SKM-1 (cell line): Measurements from ENCODE around the gene WRAP53.
"Not testable (repeated sequence)": the region's sequence is repeated elsewhere in the genome, so short reads cannot be mapped to it uniquely, and the experiment has no call there.

ENCODE experiments used
- DNase-seq: peaks from one replicate; lab custom pipeline; 2025; ENCODE audit not compliant: unreplicated experiment; lab: John Stamatoyannopoulos, UW

WRAP53 gene

DNA sequence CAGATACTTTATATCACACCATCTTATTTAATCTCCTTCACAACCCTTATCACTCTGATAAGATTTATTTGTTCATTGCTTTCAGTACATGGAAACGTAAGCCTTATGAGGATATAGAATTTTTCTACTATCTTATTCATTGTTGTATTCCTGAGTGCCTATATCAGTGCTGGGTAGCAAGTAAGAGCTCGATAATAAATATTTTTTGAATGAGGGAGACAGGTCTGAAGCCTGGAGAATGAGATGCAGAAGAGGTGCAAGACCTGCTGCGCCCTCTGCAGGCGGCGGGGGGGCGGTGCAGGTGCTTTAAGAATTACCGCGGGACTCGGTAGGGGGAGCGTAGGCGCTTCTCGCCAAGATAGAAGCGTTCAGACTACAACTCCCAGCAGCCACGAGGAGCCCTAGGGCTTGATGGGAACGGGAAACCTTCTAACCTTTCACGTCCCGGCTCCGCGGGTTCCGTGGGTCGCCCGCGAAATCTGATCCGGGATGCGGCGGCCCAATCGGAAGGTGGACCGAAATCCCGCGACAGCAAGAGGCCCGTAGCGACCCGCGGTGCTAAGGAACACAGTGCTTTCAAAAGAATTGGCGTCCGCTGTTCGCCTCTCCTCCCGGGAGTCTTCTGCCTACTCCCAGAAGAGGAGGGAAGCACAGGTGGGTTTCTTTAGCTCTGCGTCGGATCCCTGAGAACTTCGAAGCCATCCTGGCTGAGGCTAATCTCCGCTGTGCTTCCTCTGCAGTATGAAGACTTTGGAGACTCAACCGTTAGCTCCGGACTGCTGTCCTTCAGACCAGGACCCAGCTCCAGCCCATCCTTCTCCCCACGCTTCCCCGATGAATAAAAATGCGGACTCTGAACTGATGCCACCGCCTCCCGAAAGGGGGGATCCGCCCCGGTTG is at the start of gene WRAP53:
WRAP53 (plus strand) TSS at position 570 of the 900 bp plus-strand sequence; CDS start at position 742, 172 bp downstream.
- peak; percentile 64 for DNase-seq

DNA sequence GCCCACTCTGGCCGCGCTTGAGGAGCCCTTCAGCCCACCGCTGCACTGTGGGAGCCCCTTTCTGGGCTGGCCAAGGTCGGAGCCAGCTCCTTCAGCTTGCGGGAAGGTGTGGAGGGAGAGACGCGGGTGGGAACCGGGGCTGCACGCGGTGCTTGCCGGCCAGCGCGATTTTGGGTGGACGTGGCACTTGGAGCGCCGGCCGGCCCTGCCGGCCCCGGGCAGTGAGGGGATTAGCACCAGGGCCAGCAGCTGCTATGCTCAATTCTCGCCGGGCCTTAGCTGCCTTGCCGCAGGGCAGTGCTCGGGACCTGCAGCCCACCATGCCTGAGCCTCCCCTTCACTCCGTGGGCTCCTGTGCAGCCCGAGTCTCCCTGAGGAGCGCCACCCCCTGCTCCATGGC is 47.5 kb upstream of the WRAP53 start:
- no peak for DNase-seq

DNA sequence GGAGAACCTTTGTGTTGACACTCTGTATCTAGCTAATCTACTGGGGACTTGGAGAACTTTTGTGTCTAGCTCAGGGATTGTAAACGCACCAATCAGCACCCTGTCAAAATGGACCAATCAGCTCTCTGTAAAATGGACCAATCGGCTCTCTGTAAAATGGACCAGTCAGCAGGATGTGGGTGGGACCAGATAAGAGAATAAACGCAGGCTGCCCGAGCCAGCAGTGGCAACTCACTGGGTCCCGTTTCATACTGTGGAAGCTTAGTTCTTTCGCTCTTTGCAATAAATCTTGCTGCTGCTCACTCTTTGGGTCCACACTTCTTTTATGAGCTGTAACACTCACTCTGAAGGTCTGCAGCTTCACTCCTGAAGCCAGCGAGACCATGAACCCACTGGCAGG is 46.6 kb upstream of the WRAP53 start:
- not testable (repeated sequence) for DNase-seq

DNA sequence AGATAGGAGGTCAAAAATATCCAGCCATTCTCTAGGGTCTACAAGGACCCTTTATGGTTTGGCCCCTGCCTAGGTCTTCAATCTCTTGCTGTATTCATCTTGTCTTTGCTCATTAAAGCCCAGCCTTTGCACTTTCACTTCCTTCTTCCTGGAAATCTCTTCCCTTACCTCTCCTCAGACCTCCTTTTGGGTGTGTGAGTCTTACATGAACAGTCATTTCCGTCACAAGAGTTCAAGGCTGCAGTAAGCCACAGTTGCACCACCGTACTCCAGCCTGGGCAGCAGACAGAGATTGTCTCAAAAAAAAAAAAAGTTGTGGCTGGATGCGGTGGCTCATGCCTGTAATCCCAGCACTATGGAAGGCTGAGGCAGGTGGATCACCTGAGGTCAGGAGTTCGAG is 43.5 kb upstream of the WRAP53 start:
- DNase-seq = no peak

DNA sequence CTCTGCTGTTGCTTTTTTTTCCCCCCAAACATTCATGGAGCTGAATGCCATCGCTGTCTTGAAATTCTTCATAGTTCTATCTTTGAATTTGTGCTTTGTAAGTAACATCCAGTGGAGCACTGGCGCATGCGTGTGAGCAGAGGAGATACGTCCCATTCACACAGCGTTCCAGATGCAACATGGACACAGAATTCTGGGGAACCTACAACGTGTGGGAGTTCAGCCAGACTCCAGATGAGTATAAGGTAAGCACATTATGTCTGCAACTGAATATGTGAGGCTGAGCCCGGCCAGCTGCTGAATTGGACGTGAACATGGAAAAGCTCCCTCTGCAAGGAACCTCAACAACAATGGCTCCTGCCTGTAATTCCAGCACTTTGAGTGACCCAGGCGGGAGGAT is 41.8 kb upstream of the WRAP53 start:
- DNase-seq = no peak

DNA sequence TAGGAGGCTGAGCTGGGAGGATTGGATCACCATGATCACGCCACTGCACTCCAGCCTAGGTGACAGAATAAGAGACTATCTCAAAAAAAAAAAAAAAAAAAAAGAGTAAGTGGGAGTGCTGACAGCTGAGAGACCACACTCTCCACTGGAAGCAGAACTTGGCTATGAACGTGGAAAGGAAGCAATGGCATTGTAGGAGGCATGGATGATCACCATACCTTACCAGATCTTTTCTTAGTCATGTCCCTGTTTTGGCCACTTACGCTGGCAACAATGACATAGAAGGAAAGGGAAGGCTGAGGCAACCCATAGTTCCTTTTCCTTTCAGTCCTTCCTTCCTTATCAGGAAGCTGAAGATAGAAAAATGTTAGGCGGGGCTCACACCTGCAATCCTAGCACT is 41.3 kb upstream of the WRAP53 start:
- no peak for DNase-seq

DNA sequence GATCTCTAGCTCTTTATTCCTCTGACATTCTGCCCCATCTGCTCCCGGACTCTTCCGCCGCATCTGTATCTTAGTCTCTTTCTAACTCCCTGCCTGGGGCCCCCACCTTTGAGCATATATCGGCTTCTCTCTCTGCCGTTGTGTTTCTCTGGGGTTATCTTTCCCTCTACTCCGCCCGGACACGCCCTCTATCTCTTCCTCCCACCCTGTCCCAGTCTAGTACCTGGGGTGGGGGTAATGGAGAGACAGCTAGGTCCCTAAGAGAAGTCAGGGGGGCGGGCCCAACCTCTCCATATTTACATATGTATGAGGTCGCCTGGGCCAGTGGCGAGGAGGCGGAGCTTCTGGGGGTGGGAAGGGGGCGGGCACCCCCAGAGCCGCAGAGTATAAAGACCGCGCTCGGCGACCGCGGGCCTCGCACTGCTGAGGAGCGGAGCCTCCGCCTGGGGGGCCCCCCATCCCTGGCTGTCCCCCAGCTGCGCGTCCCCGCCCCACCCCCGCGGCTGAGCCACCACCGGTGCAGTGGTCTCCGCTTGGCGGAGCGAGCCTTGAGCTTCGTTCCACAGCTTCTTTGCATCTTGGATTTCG is 37.7 kb upstream of the WRAP53 start, which contains the start of gene ATP1B2:
ATP1B2 (plus strand) TSS at position 418 of the 588 bp plus-strand sequence. CDS start 593 bp downstream, outside the sequence.
- DNase-seq = no peak

DNA sequence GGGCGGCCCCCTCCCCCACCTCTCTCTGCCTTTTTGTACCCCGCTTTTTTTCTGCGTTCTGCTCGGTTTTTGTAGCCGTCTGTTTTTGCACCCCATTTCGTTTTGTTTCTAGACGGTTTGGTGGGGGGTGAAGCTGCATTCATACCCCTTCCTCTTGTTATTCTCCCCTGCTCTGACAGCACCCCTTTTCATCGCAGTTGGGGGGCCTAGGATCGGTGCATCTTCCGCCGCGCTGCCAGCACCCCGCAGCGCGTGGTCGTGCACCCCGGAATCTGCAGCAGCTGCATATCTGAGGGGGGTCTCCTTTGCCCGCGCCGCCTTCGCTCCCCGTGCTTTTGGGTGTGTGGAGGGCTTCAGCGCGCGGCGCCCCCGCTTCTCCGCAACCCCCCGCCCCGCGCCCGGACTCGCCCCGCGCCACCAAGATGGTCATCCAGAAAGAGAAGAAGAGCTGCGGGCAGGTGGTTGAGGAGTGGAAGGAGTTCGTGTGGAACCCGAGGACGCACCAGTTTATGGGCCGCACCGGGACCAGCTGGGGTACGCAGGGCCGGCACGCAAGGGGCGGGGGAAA is 37.1 kb upstream of the WRAP53 start:
- no peak for DNase-seq

DNA sequence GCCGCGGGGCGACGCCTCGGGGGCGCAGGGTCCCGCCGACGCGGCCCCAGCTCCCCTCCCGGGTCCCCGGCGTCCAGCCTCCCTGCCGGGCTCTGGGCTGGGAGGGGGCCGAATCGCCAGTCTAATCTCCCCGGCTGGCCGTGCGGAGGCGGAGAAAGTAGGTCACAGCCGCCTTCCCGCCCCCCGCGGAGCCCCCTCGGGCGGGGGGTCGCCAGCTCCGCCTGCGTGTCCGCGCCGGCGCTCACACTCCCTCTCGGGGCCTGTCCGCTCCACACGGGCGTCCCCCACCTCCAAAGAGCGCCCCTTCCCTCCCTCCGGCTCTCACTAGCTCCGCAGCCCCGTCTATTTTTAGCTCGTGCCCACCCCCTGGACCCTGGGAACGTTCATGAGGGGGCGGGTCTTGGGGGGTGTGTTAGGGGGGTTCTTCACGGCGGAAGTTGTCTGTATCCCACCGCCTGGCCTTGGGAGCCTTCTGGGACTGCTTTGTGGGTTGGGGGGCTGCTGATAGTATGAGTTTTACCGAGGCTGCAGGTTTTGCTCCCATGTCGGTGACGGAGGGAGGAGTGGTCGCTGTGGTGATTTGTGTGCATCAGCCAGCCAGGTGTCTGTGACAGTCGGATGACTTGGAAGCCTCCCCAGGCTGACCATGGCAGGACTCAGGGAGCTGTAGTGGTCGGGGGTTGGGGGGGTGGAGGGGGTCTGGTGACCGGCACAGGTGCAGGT is 36.5 kb upstream of the WRAP53 start:
- DNase-seq = no peak

DNA sequence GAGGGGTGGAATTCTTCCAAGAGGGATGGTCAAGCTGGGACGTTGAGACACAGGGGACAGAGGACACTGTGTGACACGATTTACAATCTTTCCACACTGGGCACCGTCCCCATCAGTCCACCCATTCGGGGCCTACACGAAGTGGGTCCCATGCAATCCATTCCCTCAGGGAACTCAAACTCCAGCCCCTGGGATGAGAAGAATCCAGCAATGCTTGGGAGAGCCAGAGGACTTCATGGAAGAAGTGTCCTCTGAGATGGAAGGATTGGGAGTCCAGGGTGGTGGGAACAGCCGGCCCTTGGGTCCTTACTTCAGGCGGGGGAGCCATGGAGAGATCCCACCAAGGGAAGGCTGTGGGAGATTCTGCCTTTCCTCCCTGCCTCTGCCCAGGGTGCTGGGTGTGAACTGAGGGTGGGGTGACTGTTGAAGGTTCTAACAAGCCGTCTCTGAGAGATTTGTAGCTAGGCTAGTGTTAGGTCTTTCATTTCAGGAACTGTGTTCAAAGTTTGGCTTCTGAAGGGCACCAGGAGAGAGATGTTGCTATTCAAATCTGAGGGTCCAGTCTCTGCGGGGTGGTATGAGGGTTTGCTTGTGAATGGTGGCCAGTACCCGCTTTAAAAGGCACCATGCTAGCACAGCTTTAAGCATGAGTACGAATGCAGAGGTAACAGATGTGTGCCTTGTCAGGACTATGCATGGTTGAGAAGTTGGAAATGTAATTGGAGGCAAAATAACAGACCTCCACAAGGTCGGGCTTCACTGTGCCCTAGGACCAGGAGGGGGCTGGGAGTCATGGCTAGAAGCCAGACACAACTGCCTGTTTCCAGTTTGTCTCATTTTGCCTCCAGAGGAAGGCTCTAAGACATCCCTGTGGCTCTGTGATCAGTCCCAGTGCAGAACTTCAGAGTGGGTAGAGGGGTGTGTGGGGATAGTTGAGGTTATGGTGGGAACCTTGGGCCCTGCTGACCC is 35.6 kb upstream of the WRAP53 start:
- DNase-seq = no peak

DNA sequence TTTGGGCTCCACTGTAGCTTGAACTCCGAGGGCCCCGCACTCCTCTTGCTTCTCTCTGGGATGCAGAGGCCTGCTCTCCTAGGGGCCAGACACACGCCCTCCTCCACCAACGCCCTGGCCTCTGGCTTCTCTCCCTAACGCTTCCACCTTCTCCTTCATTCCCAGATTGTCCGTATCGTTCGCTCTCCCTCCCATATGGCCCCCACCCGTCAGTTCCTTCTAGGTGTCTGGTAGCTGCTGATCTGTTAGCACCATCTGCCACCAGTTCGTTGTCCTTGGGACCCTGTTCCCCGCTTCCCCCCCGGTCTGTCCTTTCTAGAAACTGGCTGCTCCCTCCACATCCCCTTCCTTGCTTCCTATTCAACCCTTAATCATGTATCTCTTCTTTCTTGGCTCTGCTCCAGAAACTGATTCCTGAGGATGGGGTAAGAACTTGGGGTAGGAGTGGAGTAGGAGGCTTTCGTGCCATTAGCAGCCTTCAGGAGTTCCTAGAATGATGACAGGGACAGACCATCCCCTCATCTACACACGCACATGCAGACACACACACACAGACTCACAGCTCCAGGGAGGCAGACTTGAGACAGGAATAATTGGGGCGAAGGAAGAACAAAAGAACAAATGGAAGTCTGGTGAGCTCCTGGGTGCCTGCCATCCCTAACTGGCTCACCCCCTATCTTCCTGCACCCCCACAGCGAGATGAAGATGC is 33.3 kb upstream of the WRAP53 start:
- no peak for DNase-seq

DNA sequence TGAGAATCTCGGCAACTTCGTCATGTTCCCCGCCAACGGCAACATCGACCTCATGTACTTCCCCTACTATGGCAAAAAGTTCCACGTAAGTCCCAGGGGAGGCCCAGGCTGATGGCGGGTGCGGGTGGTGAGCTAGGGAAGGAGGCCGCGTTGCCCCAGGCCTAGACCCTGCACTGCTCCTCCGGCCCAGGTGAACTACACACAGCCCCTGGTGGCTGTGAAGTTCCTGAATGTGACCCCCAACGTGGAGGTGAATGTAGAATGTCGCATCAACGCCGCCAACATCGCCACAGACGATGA is 32.8 kb upstream of the WRAP53 start:
- DNase-seq = no peak

DNA sequence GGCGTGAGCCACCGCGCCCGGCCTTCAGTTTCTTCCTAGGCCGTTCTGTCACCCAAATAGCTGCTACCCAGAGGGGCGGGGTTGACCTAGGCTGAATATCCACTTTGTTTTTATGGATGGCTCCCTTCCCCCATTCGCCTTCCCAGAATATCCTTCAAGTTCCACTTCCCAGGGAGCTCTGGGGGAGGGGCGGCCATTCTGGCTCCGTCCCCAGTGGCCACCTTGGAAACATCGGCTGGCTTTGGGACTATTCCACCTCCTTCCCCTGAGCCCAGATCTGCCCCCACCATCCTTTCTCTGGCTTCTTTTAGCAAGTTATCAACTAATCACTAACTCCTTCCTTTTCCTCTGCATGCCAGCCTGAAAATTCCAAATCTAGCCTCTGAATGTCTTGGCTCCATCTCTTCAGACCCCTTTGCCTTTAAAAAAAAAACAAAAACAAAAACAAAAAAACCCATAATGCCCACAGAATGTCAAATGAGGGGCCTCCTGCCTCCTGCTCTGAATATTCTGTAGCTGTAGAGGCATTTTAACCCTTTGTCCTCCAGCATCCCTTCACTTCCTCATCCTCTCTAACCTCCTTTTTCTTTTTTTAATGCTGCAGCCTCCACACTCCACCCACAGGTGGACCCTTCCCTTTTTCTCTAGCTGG is 31.2 kb upstream of the WRAP53 start:
- DNase-seq = no peak

DNA sequence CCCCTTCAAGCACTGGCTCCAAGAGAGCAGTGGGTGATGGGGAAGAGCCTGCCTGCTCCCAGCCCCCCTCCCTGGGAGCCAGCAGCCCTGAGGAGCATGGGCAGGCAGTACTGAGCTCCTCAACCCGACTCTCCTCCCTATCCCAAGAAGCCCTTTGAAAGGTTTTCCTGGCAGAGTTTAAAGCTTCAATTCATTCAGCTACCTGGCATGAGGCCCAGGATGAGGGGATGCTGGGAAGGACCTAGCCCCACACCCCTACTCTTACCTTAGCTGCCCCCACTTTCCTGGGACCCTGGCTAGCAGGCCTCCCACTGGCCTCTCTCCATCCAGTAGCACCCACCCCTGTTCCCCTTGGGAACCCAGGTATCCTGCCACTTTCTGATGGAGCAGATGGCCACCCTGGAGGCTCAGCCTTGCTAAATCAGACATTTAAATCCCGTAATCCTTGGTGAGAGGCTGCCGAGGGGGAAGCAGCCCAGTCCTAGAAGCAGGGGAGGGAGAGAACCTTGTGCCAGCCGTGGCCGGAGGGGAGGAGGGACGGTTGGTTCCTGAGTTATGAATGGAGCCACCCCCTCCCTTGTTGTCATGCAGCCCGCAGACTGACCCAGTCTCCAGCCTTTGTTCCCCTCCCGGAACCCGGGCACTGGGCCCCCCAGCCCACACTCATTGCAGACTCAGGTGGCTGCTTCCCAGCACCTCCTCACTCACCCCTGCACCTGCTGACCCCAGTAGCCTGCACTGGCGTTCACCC is 20.4 kb upstream of the WRAP53 start:
- DNase-seq = no peak

DNA sequence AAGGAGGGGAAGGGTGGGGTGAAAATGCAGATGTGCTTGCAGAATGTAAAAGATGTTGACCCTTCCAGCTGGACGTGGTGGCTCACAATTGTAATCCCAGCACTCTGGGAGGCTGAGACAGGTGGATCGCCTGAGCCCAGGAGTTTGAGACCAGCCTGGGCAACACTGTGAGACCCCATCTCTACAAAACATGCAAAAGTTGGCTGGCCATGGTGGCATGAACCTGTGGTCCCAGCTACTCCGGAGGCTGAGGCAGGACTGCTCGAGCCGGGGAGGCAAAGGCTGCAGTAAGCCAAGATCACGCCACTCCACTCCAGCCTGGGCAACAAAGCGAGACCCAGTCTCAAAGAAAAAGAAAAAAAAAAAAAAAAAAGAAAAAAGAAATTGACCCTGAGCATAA is 19.8 kb upstream of the WRAP53 start:
- DNase-seq = no peak

DNA sequence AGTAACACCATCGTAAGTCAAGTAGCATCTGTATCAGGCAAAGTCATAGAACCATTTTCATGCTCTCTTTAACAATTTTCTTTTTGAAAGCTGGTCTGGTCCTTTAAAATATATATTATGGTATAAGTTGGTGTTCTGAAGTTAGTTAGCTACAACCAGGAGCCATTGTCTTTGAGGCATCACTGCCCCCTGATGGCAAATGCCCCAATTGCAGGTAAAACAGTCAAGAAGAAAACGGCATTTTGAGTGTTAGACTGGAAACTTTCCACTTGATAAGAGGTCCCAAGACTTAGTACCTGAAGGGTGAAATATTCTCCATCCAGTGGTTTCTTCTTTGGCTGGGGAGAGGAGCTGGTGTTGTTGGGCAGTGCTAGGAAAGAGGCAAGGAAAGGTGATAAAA is 15.0 kb upstream of the WRAP53 start:
- DNase-seq = no peak

DNA sequence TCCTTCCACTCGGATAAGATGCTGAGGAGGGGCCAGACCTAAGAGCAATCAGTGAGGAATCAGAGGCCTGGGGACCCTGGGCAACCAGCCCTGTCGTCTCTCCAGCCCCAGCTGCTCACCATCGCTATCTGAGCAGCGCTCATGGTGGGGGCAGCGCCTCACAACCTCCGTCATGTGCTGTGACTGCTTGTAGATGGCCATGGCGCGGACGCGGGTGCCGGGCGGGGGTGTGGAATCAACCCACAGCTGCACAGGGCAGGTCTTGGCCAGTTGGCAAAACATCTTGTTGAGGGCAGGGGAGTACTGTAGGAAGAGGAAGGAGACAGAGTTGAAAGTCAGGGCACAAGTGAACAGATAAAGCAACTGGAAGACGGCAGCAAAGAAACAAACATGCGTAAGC is 13.3 kb upstream of the WRAP53 start:
- no peak for DNase-seq

DNA sequence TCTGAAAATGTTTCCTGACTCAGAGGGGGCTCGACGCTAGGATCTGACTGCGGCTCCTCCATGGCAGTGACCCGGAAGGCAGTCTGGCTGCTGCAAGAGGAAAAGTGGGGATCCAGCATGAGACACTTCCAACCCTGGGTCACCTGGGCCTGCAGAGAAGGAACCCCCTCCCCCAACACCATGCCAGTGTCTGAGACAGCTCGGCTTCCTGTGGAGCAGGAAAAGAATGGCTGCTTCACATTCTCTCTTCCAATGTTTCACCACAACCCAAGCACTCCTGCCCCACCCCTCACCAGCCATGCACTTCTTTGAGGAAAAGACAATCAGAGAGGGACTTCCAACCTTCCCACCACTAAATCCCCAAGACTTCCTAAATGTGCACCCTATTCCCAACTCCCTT is 11.7 kb upstream of the WRAP53 start:
- DNase-seq = no peak
